Stimulated activated effector memory CD8-positive, alpha-beta T cell treated with anti-CD3 and anti-CD28 coated beads, Interleukin-12 subunit alpha, Interleukin-12 subunit beta, amount 100 ng/mL, for 72 hours (primary cell): Measurements from ENCODE around the gene NXNL1.

ENCODE experiments used
- ATAC-seq: fragments of 150-1000 bp; cut with Tn5 transposase; 2 replicates; pipeline ENCODE4 v1.10.0; 2021
- DNase-seq, 2 donors: peaks; one replicate each; pipeline ENCODE4 v3.0.0; 2021 to 2022; ENCODE audit warnings: low spot score in 2 of 2
- H3K27ac Mint-ChIP-seq: one replicate; pipeline ENCODE4 v1.8.0; 2022; ENCODE audit warnings: mild to moderate bottlenecking, mixed read lengths
- H3K36me3 Mint-ChIP-seq: one replicate; pipeline ENCODE4 v1.8.0; 2022; ENCODE audit warnings: mild to moderate bottlenecking, mixed read lengths
- H3K4me1 Mint-ChIP-seq: one replicate; pipeline ENCODE4 v1.8.0; 2022; ENCODE audit warnings: mixed read lengths
- H3K4me3 Mint-ChIP-seq: one replicate; pipeline ENCODE4 v1.8.0; 2022; ENCODE audit warnings: mild to moderate bottlenecking, mixed read lengths
- H3K9me3 Mint-ChIP-seq: one replicate; pipeline ENCODE4 v1.8.0; 2022; ENCODE audit warnings: mixed read lengths

Gene NXNL1

GRCh38 chr19:17420475-17420924 is 40.2 kb downstream of the NXNL1 start:
- peak; percentile 58 for ATAC-seq
- peaks cover 36% of the 10 kb centered on the region for H3K4me1 Mint-ChIP-seq
- peak; percentile 17 to 70 for DNase-seq
- peaks cover 21% of the 10 kb centered on the region for H3K36me3 Mint-ChIP-seq
- H3K27ac Mint-ChIP-seq: peak overlapping the region; percentile 87
- H3K9me3 Mint-ChIP-seq: no peaks in the 10 kb centered on the region
- peak overlapping the region; percentile 89 for H3K4me3 Mint-ChIP-seq

GRCh38 chr19:17419621-17420474 is 40.9 kb downstream of the NXNL1 start, which contains the start of gene MVB12A:
Gene MVB12A, plus strand, starts transcription at chr19:17420047. Its CDS starts 89 bp downstream, at chr19:17420136.
- Mint-ChIP-seq H3K27ac (peak within 1 kb of the TSS; percentile 89), H3K36me3 (peaks cover 27% of the 10 kb centered on the region), H3K4me3 (peak within 1 kb of the TSS; percentile 89), H3K9me3 (no peaks in the 10 kb centered on the region), H3K4me1 (peaks cover 36% of the 10 kb centered on the region)
- ATAC-seq: peak; percentile 95
- peak; percentile 86 to 95 for DNase-seq

GRCh38 chr19:17419154-17419620 is 41.5 kb downstream of the NXNL1 start:
- ATAC-seq (no peak), DNase-seq (no peak)
- H3K27ac Mint-ChIP-seq: peak overlapping the region; percentile 89

GRCh38 chr19:17418710-17419109 is 42.0 kb downstream of the NXNL1 start:
- H3K4me1 Mint-ChIP-seq: peaks cover 30% of the 10 kb centered on the region
- ATAC-seq (no peak), DNase-seq (no peak)
- H3K36me3 Mint-ChIP-seq: peaks cover 39% of the 10 kb centered on the region
- H3K4me3 Mint-ChIP-seq: peak overlapping the region; percentile 89
- H3K27ac Mint-ChIP-seq: no peak overlapping the region
- H3K9me3 Mint-ChIP-seq: no peaks in the 10 kb centered on the region

More at GRCh38 chr19:17419154-17419620, 41.5 kb downstream of the NXNL1 start:
- H3K36me3 Mint-ChIP-seq: peaks cover 34% of the 10 kb centered on the region
- H3K4me3 Mint-ChIP-seq: peak overlapping the region; percentile 89
- H3K4me1 Mint-ChIP-seq: peaks cover 33% of the 10 kb centered on the region
- no peaks in the 10 kb centered on the region for H3K9me3 Mint-ChIP-seq

- H3K27ac Mint-ChIP-seq: no peak overlapping the region
- peaks cover 62% of the 10 kb centered on the region for H3K36me3 Mint-ChIP-seq
These were observed 45.6 kb downstream of the NXNL1 start for GRCh38 chr19:17415121-17415520.

GRCh38 chr19:17414097-17414496 is 46.6 kb downstream of the NXNL1 start:
- Mint-ChIP-seq H3K36me3 (peaks cover 71% of the 10 kb centered on the region), H3K9me3 (no peaks in the 10 kb centered on the region), H3K4me3 (no peak overlapping the region), H3K27ac (no peak overlapping the region), H3K4me1 (peaks cover 19% of the 10 kb centered on the region)
- ATAC-seq: no peak
- DNase-seq: no peak

More at GRCh38 chr19:17415121-17415520, 45.6 kb downstream of the NXNL1 start:
- Mint-ChIP-seq H3K9me3 (no peaks in the 10 kb centered on the region), H3K4me1 (peaks cover 25% of the 10 kb centered on the region), H3K4me3 (no peak overlapping the region)
- no peak for ATAC-seq
- no peak for DNase-seq

- no peak overlapping the region for H3K4me3 Mint-ChIP-seq
These were observed 48.9 kb downstream of the NXNL1 start for GRCh38 chr19:17411801-17412200.

GRCh38 chr19:17409990-17410389 is 50.7 kb downstream of the NXNL1 start:
- peaks cover 35% of the 10 kb centered on the region for H3K4me1 Mint-ChIP-seq
- peaks cover 76% of the 10 kb centered on the region for H3K36me3 Mint-ChIP-seq
- no peaks in the 10 kb centered on the region for H3K9me3 Mint-ChIP-seq
- ATAC-seq: no peak
- no peak for DNase-seq
- H3K4me3 Mint-ChIP-seq: peak overlapping the region; percentile 4
- no peak overlapping the region for H3K27ac Mint-ChIP-seq

More at GRCh38 chr19:17411801-17412200, 48.9 kb downstream of the NXNL1 start:
- peak overlapping the region; percentile 50 for H3K27ac Mint-ChIP-seq
- no peaks in the 10 kb centered on the region for H3K9me3 Mint-ChIP-seq
- DNase-seq (no peak), ATAC-seq (no peak)
- peaks cover 76% of the 10 kb centered on the region for H3K36me3 Mint-ChIP-seq
- peaks cover 21% of the 10 kb centered on the region for H3K4me1 Mint-ChIP-seq

GRCh38 chr19:17406887-17407196 is 53.9 kb downstream of the NXNL1 start:
- DNase-seq: no peak
- no peaks in the 10 kb centered on the region for H3K9me3 Mint-ChIP-seq
- peak overlapping the region; percentile 98 for H3K27ac Mint-ChIP-seq
- ATAC-seq: peak; percentile 2
- peaks cover 45% of the 10 kb centered on the region for H3K4me1 Mint-ChIP-seq
- H3K4me3 Mint-ChIP-seq: peak overlapping the region; percentile 99
- peaks cover 60% of the 10 kb centered on the region for H3K36me3 Mint-ChIP-seq

GRCh38 chr19:17406046-17406886 is 54.5 kb downstream of the NXNL1 start:
- Mint-ChIP-seq H3K27ac (peak overlapping the region; percentile 98), H3K36me3 (peaks cover 60% of the 10 kb centered on the region), H3K4me3 (peak overlapping the region; percentile 99), H3K9me3 (no peaks in the 10 kb centered on the region), H3K4me1 (peaks cover 50% of the 10 kb centered on the region)
- DNase-seq (peak in 1 of 2 donors; percentile 76), ATAC-seq (peak; percentile 43)
